Measurements from ENCODE around the gene SVOPL.
"Not testable (repeated sequence)": the region's sequence is repeated elsewhere in the genome, so short reads cannot be mapped to it uniquely, and the experiment has no call there.

Gene SVOPL

GRCh38 chr7:138699661-138700060 lies 1.5 kb downstream of the SVOPL start:
- no peak for DNase-seq

GRCh38 chr7:138698281-138698680 lies 2.9 kb downstream of the SVOPL start:
- no peak for DNase-seq

- DNase-seq = no peak
Observed at GRCh38 chr7:138697535-138698182, 3.5 kb downstream of the SVOPL start.

GRCh38 chr7:138695776-138696175 lies 5.4 kb downstream of the SVOPL start:
- DNase-seq = not testable (repeated sequence)

GRCh38 chr7:138695106-138695505 lies 6.1 kb downstream of the SVOPL start:
- no peak for DNase-seq

GRCh38 chr7:138691178-138691577 lies 10.0 kb downstream of the SVOPL start:
- DNase-seq = no peak

GRCh38 chr7:138690495-138690894 lies 10.7 kb downstream of the SVOPL start:
- DNase-seq = no peak

GRCh38 chr7:138688037-138688436 lies 13.1 kb downstream of the SVOPL start:
- not testable (repeated sequence) for DNase-seq

GRCh38 chr7:138684340-138684739 lies 16.8 kb downstream of the SVOPL start:
- DNase-seq = no peak

GRCh38 chr7:138679793-138680192 lies 21.4 kb downstream of the SVOPL start:
- no peak for DNase-seq

- DNase-seq = no peak
Observed at GRCh38 chr7:138670594-138670993, 30.6 kb downstream of the SVOPL start.

GRCh38 chr7:138669364-138669763 lies 31.8 kb downstream of the SVOPL start:
- DNase-seq = no peak

- DNase-seq = no peak
Observed at GRCh38 chr7:138668946-138669345, 32.2 kb downstream of the SVOPL start.

GRCh38 chr7:138668229-138668596 lies 32.9 kb downstream of the SVOPL start:
- DNase-seq = no peak

GRCh38 chr7:138667535-138668228 lies 33.5 kb downstream of the SVOPL start:
- DNase-seq = no peak

- DNase-seq = no peak
Observed at GRCh38 chr7:138666385-138666784, 34.8 kb downstream of the SVOPL start.

- DNase-seq = no peak
Observed at GRCh38 chr7:138665669-138666140, 35.5 kb downstream of the SVOPL start.

GRCh38 chr7:138665249-138665648 lies 35.9 kb downstream of the SVOPL start:
- no peak for DNase-seq

GRCh38 chr7:138663725-138664710 lies 37.1 kb downstream of the SVOPL start:
- DNase-seq = no peak

GRCh38 chr7:138662991-138663320 lies 38.2 kb downstream of the SVOPL start:
- DNase-seq = no peak

GRCh38 chr7:138662076-138662990 lies 38.8 kb downstream of the SVOPL start:
- DNase-seq = no peak

- no peak for DNase-seq
Observed at GRCh38 chr7:138661069-138661635, 40.0 kb downstream of the SVOPL start.
